HG03039 (cell line): ENCODE measurements around the gene AIP.
"Not testable (repeated sequence)": the region's sequence is repeated elsewhere in the genome, so short reads cannot be mapped to it uniquely, and the experiment has no call there.

ENCODE experiments used
- ATAC-seq: cut with Tn5 transposase; IDR thresholded peaks from one replicate; pipeline ENCODE4 v1.9.1; 2021; ENCODE audit warnings: mild to moderate bottlenecking, moderate library complexity; ENCODE audit not compliant: unreplicated experiment

AIP gene

GRCh38 chr11:67448220-67448609 is 34.6 kb upstream of the AIP start:
- ATAC-seq, result no peak

GRCh38 chr11:67449116-67449844 is 33.5 kb upstream of the AIP start:
- ATAC-seq, result no peak

DNA sequence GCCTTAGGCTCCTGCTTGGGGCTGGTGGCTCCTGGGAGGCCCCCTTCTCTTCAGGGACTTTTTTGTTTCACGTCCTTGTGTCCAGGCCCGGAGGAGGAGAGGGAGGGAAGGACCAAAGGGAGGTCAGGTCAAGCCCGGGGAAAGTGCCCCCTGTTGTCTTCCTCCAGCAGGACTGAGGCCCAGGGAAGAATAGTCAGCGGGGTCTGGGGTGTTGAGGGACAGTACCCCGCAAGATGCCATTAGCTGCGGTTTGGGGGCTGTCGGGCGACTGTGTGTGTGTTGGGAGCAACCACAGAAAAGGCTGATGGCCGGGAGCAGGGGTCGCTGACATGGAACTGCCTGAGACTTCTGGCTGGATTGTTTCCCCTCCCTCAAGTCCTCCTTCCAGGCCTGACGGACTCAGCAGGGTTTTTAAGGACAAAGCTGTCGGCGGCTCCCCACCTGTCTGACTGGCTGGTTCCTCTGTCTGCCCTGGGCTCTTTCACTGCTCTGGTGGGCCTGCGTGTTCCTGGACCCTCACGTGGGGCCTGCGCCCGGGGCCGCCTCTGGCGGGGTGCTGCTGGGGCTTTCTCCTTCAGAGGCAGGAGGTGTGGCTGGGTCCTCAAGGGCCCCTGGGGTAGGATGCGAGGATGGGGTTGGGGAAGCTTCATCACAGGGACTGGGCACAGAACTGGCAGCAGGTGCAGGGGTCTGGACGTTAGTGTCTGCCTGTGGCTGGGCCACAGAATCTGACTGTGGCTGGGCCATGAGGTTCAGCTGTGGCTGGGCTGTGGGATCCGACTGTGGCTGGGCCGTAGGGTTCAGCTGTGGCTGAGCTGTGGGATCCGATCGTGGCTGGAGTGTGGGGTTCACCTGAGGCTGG is 31.8 kb upstream of the AIP start:
- no peak for ATAC-seq

GRCh38 chr11:67451658-67451976 is 31.2 kb upstream of the AIP start:
- no peak for ATAC-seq

DNA sequence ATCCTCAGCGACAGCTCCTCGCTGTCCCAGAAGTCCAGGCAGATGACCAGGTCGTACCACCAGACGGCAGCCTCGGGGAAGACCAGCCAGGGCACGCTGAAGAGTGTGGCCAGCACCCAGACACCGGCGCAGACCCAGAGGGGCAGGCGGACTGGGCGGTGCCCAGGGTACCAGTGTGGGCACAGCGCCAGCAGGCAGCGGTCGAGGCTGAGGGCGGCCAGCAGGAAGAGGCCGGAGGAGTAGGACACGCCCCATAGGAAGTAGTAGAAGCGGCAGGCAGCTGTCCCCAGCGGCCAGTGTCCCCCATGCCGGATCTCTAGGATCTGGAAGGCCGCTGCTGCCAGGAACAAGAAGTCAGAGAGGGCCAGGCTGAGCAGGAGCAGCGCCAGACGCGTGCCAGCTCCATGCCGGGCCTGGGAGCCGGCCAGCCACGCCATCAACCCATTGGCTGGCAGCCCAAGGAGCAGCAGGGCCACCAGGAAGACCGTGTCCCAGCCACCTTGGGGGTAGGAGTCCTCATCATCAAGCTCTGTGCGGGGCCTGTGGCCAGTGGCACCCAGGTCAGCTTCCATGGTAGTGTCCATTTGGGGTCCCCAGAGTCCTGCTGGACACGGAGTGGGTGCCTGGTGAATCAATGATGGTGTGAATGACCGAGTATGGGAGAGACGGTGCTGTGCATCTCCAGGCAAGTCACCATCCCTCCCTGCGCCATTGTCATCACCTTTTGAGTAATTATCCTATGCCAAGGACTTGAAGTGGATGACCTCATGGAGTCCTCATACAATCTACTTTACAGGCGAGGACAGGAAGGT is 30.5 kb upstream of the AIP start, which contains the start of gene GPR152:
Gene GPR152, minus strand, starts transcription at position 589 of the 812 bp plus-strand sequence. Its CDS starts 5 bp downstream, at position 584.
- ATAC-seq, result no peak

DNA sequence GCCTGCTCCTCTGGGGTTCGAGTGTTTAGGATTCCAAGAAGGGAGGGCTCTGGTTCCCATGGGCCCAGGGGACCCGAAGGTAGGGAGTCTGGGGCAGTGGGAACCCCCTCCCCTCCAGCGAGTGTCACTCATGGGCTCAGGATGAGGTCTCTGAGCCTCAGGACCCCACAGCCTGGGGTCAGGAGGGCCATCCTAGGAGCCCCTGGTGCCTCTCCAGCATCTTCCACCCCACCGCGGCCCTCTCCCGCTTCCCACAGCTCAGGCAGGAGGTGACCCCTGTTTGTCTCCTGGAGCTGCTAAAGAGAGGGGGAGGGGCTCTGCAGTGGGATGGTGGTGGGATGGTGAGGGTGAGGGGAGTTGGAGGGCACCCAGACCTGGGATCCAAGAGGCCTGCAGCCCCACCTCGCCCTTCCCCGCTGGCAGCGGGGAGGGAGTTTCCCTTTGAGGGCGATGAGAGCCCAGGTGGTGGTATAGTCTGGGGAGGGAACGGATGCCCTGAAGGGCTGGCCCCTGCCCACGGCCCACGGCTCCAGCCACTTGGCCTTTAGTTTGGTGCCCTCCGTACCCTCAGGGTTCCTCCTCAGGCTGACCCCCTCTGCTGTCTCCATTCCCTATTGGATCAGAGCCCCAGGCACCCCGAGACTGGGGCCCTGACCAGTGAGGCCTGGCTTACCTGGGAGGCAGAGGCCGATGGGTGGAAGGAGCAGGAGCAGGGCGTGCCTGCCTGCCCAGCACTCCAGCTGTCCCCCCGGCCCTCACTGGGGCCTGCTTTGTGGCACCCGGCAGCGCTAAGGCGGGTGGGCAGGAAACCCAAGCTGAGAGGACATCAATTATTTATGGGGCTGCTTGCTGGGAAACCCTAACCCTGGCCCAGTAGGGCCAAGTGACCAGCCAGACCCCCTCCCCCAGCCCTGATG is 28.8 kb upstream of the AIP start:
- no peak for ATAC-seq

- ATAC-seq, result no peak
Measured at GRCh38 chr11:67455054-67455453, 27.8 kb upstream of the AIP start, which contains the start of gene CABP4. TSS of gene CABP4 (plus strand) at chr11:67455354. CDS start at chr11:67455424, 70 bp downstream.

DNA sequence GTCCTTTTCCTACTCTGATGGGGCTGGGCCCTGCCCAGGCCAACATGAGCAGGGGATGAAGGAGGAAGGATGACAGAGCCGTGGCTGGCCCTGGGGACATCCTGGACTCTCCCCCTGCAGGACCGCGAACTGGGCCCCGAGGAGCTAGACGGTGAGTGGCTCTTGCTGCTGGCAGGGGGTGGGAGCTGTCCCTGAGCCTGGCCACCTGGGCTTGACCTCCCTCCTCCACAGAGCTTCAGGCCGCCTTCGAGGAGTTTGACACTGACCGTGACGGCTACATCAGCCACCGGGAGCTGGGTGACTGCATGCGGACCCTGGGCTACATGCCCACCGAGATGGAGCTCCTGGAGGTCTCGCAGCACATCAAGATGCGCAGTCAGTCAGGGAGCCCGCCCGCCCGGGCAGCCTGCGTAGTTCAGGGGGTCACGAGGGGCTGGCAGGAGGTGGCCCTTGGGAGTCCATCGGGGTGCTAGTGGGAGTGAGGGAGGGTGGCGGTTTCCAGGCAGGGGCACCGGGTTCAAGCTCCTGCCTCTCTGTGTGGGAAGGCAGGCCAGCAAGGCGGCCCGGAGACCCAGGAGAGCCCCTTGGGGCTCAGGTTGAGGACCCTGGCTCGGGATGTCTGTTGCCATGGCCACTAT is 26.6 kb upstream of the AIP start:
- ATAC-seq, result no peak

GRCh38 chr11:67457453-67457852 is 25.4 kb upstream of the AIP start:
- ATAC-seq, result no peak

DNA sequence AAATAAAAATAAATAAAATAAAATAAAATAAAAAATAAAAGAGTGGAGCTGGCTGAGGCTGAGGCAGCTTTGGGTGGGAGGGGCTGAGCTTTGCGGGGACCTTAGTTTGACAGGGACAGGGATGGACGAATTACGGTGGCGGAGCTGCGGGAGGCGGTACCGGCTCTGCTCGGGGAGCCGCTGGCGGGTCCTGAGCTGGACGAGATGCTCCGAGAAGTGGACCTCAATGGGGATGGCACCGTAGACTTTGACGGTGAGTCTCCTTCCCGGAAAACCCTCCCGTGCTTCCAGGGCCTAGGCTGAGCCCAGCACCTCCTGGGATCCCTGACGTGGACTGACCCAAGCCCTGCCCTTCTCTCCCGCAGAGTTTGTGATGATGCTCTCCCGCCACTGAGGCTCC is 24.6 kb upstream of the AIP start:
- no peak for ATAC-seq

DNA sequence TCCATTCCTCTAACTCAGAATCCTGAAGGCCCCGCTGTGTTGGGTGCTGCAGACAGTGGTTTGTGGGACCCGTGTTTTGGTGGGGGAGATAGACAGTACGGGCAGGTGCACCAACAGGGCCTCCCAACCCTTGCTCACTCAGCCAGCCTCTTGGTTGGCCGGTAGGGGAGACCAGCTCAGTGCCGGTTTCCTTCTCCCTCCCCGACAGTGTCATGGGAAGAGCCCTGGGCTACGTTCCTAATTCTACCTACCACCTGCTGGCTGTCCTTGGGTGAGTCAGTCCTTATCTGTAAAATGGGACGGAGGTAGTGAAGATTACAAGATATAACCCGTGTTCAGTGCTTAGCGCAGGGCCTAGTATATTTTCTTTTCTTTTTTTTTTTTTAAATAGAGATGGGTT is 19.6 kb upstream of the AIP start:
- ATAC-seq, result no peak

GRCh38 chr11:67463680-67464410 is 19.0 kb upstream of the AIP start:
- no peak for ATAC-seq

- ATAC-seq, result peak; percentile 41
Measured at GRCh38 chr11:67464411-67465188, 18.2 kb upstream of the AIP start.

DNA sequence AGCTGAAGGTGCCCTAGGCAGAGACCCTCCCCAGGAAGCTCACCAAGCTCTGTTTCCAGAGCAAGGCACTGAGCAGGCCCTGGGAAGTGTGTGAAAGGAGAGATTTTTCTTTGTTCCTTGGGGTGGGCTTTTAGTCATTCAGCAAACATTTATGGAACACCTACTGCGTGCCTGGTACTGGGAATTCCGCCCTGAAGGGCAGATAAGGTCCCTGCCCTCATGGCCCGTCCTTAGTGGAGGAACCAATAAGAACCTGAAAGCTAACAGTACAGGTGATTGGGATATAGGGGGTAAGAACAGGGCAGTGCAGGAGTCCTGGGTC is 17.7 kb upstream of the AIP start:
- no peak for ATAC-seq

DNA sequence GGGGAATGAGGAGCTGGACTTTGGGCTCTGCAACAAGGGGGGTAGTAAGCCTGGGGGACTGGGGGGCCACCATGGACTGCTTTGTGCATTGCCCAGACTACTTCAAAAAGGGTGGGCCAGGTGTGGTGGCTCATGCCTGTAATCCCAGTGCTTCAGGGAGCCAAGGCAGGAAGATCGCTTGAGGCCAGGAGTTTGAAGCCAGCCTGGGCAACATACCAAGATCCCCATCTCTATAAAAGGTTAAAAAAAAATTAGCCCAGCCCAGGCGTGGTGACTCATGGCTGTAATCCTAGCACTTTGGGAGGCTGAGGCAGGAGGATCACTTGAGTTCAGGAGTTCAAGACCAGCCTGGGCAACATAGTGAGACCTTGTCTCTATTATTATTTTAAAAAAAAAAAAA is 17.3 kb upstream of the AIP start:
- not testable (repeated sequence) for ATAC-seq

DNA sequence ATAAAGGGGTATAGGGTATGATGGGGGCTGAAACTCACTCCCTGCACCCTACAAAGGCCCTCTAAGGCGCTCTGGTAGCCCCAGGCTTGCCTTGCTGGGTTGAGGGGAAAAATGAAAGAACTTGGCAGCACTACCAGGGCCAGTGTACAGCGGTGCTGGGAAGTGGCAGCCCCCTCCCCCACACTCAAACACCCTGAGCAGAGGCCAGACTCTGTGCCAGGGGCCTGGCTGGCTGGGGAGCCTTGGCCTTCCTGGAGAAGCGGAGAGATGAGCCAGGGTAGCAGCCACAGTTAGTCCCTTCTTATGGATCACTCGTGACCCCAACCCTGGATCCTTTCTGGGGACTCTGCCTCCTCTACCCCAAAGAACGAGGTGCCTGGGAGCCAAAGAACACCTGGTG is 16.5 kb upstream of the AIP start:
- ATAC-seq, result no peak

DNA sequence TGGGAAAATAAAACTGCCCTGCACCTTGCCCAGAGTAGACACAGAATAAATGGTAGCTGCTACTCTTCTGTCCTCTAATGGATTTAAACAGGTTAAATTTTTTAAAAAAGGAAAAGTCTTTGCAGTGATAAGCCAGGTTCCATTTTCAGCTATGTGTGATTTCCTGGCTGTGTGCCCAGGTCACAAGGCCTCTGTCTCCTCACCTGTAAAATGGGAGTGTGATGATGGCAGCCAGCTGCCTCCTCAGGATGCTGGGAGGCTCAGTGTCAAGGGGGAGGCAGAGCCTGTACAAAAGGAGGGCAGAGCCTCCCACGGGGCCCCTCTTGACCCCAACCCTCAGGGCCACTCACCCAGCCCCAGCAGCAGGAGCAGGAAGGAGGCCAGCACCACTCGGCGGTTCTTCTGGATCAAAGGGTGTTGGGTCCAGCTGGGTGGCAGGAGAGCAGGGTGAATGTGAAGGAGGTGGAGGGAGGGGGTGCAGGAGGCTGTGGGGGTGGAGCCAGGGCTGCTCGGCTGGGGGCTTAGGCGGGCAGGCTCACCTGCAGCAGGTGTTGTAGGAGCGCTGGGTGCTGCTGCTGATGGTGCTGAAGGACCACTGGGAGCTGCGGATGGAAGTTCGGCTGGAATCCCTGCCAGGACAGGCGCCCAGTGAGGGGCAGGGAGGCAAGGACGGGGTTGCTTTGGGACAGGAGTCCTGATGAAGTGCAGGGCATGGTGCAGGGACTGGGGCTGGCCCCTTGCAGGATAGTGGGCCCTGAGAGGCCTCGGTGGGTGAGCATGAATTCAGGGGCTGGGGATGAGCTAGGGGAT is 15.7 kb upstream of the AIP start:
- ATAC-seq, result no peak

GRCh38 chr11:67468056-67468455 is 14.8 kb upstream of the AIP start:
- ATAC-seq, result no peak
